Measurements from ENCODE around the gene LFNG. TPM values are rescaled to one million over a fixed set of nuclear protein-coding genes. Genes with fewer than 3 reads are reported as not detected.

LFNG gene
- total RNA-seq, 3 donors from 2014 or later, result 31.7 to 95.0 (median 71.7) TPM

DNA sequence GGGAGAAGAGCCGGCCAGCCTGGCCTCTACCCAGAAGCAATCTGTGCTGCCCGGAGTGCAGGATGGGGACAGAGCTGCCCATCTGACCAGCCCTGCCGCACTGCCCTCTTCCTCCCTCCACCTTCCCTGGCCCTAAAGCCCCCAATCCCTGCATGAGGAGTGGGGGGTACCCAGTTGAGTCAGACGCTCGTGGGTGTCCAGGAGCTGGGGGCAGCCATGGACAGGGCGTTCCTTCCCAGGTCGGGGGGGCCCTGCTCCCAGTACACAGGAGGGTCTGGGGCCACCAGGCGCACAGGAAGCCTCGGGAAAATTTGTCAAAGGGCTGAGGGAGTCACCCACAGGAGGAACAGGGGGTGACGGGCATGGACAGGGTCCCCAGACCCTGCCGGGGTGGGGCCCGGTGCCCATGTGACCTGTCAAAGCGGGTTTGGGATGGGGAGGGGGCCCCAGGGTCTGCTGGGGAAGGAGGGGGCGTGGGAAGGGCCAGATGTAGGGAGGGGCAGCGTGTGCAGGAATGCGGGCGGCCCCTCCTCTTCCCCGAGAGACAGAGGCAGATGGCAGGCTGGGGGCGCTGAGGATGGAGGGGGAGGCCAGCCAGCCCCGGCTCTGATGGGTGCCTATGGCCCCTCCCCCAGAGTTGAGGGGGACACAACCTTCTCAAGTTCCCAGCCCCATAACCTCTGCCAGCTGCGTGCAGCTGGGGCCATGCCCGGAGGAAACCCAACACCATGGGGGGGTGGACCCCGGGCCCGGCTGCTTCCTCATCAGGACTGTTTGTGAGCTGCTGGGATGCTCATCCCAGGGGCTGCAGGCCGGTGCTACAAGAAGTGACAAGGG, 21.9 kb upstream of the LFNG start:
- Histone ChIP-seq H3K9me3 (no peaks in the 10 kb centered on the region), H3K4me3 (no peak overlapping the region), H3K4me1 (ENCODE audit: low read depth) (peaks cover 18% of the 10 kb centered on the region), H3K36me3 (ENCODE audit: low read depth) (no peaks in the 10 kb centered on the region)
- DNase-seq, result no peak
- intact Hi-C loops (cut with DNase I, micrococcal nuclease), result no loop called here
- TF ChIP-seq, protein P1, sequence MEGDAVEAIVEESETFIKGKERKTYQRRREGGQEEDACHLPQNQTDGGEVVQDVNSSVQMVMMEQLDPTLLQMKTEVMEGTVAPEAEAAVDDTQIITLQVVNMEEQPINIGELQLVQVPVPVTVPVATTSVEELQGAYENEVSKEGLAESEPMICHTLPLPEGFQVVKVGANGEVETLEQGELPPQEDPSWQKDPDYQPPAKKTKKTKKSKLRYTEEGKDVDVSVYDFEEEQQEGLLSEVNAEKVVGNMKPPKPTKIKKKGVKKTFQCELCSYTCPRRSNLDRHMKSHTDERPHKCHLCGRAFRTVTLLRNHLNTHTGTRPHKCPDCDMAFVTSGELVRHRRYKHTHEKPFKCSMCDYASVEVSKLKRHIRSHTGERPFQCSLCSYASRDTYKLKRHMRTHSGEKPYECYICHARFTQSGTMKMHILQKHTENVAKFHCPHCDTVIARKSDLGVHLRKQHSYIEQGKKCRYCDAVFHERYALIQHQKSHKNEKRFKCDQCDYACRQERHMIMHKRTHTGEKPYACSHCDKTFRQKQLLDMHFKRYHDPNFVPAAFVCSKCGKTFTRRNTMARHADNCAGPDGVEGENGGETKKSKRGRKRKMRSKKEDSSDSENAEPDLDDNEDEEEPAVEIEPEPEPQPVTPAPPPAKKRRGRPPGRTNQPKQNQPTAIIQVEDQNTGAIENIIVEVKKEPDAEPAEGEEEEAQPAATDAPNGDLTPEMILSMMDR (IDR thresholded peaks at IDR 0.05), result no peak
- ATAC-seq, result no peak

DNA sequence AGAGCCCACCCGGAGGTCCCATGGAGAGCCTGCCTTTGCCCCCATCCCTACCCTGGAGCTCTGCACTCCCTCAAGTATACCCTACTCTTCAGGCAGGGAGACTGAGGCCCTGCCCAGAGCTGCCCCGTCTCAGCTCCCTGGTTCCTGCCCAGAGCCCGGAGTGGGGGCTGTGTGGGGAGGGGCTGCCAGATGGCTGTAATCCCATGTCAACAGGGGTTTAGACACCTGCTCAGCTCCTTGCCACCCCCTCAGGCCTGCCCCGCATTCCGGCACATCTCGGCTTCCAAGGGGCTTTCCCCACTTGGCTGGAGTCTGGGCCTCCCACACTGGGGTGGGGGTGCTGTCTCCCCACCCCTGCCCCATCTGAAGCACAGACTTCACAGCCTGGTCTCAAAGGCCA, 20.9 kb upstream of the LFNG start:
- Histone ChIP-seq H3K9me3 (no peaks in the 10 kb centered on the region), H3K36me3 (ENCODE audit: low read depth) (no peaks in the 10 kb centered on the region), H3K4me1 (ENCODE audit: low read depth) (peaks cover 12% of the 10 kb centered on the region), H3K4me3 (no peak overlapping the region)
- intact Hi-C loops (cut with DNase I, micrococcal nuclease), result no loop called here
- TF ChIP-seq, protein P1 (IDR thresholded peaks at IDR 0.05), result no peak
- ATAC-seq, result no peak
- DNase-seq, result no peak

DNA sequence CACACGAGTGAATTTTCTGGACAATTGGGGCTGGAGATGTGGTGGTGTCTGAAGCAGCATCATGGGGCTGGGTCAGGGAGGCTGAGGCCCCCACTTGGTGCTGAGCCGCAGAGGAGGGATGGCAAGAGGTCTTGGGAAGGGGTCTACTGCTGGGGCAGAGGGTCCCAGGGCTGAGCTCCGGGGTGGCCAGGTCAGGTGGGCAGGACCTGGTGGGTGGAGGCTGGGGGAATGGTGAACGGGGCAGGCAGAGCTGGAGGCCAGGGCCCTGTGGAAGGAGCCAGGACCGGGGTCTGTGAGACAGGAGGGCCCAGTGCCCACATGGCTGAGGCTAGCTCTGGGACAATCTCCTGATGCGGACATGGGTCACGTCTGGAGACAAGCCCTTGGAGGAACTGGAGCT, 20.4 kb upstream of the LFNG start:
- no peak for DNase-seq
- ATAC-seq, result no peak
- intact Hi-C loops (cut with DNase I, micrococcal nuclease), result no loop called here
- H3K36me3 ChIP-seq (ENCODE audit: low read depth), result no peaks in the 10 kb centered on the region
- peaks cover 10% of the 10 kb centered on the region for H3K4me1 ChIP-seq (ENCODE audit: low read depth)
- TF ChIP-seq, protein P1 (IDR thresholded peaks at IDR 0.05), result no peak
- H3K4me3 ChIP-seq, result no peak overlapping the region
- H3K9me3 ChIP-seq, result no peaks in the 10 kb centered on the region

DNA sequence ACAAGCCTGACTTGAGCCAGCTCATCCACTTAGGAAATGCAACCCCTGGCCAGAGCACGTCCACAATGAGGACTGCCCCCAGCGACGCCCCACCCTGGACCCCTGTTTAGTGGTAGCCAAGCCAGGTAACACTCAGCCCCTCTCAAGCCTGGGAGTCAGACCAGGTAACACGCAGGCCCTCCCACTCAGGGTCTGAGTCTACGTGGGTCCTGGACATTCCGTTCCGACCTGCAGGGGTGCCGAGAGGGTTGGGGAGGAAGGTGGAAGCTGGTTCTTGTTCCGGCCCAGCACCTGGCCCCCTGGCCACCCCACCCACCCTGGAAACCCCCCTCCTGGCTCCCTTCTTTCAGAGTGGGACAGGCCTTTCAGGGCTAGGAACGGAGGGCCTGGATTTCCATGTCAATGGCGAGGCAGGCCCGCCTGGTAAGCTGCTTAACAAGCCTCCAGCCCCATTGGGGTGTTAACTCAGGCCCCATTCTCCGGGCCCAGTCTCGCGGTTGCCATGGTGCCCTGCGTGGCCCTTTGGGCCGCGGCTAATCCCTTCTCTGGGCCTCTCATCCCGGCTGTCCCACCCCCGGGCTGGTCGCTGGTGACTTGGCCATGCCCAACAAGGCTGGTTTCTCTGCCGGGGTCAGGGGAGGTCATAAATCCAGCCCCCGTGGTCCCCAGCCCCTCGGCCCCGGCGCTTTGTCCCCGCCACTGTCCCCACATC, 19.7 kb upstream of the LFNG start:
- TF ChIP-seq, protein P1 (IDR thresholded peaks at IDR 0.05), result no peak
- intact Hi-C loops (cut with DNase I, micrococcal nuclease), result no loop called here

DNA sequence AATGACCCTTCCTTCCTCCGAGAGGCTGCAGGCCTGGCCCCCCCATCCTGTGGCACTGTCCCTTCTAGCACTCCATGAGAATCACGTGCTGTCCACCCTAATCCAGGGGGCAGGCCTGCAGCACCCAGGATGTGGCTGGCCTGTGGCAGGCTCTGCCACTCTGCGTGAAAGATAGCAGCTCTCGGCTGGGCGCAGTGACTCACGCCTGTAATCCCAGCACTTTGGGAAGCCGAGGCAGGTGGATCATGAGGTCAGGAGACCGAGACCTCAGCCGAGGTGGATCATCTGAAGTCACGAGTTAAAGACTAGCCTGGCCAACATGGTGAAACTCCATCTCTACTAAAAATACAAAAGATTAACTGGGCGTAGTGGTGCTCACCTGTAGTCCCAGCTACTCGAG, 18.9 kb upstream of the LFNG start:
- H3K4me3 ChIP-seq, result no peak overlapping the region
- TF ChIP-seq, protein P1 (IDR thresholded peaks at IDR 0.05), result no peak
- intact Hi-C loops (cut with DNase I, micrococcal nuclease), result no loop called here
- no peak for ATAC-seq
- no peak for DNase-seq
- H3K9me3 ChIP-seq, result no peaks in the 10 kb centered on the region
- H3K4me1 ChIP-seq (ENCODE audit: low read depth), result peaks cover under 1% of the 10 kb centered on the region
- H3K36me3 ChIP-seq (ENCODE audit: low read depth), result no peaks in the 10 kb centered on the region

More for the DNA sequence above, 19.7 kb upstream of the LFNG start:
- Histone ChIP-seq H3K9me3 (no peaks in the 10 kb centered on the region), H3K4me1 (ENCODE audit: low read depth) (peaks cover 3% of the 10 kb centered on the region), H3K4me3 (no peak overlapping the region), H3K36me3 (ENCODE audit: low read depth) (no peaks in the 10 kb centered on the region)
- ATAC-seq (no peak), DNase-seq (no peak)

Measured in mucosa of descending colon (tissue), 3 donors.